Dermis blood vessel endothelial cell (primary cell): ENCODE data around the gene DENND4A. TPM values are rescaled to one million over a fixed set of nuclear protein-coding genes. Genes with fewer than 3 reads are reported as not detected.
"Not testable (repeated sequence)": the region's sequence is repeated elsewhere in the genome, so short reads cannot be mapped to it uniquely, and the experiment has no call there.

ENCODE experiments used
- DNase-seq: peaks from one replicate; pipeline ENCODE4 v3.0.0; 2010
- total RNA-seq: library from RNA; depleted of rRNA; stranded (reverse); fragments of >200 nt; gene quantifications from 2 replicates; pipeline ENCODE4 v1.2.3, GENCODE V29; 2014

The DENND4A gene
- total RNA-seq, 1 donor from 2014 or later, result 27.6 TPM

DNA sequence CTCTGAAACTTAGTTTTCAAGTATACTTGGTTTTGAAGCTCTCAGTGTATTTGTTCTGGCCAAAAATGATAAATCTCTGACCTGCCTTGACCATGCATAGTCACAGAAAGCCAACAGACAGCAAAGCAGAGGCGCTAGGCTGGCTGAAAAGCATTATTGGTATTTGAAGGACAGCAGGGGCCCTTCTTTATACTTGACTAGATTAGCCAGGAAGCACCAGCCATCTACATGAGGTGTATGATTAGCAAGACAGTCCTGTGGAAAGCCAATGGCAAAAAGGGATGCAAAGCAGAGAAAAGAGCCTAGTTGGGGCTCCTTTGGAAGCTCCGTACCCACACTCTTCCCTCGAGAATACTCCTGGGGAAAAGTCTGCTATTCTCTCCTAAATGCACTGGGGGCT is 162.5 kb downstream of the DENND4A start:
- DNase-seq, result no peak

DNA sequence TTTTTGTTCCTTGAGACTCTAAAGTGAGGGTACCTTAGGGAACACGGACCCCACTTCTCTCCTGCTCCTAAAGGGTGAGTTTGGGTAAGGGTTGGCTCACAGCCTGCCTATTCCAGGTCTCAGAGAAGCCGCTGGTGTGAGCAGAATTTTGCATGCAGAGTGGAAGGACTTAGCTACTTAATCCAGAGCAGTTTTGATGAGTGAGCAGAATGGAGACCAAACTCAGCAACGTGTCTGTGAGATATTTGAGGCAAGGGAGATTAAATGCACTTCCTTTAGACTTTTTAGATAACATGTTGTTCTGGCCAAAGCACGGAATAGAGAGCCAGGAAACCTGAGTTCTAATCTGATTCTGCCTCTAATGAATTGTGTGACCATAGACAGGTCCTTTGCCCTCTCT is 165.2 kb downstream of the DENND4A start:
- no peak for DNase-seq

DNA sequence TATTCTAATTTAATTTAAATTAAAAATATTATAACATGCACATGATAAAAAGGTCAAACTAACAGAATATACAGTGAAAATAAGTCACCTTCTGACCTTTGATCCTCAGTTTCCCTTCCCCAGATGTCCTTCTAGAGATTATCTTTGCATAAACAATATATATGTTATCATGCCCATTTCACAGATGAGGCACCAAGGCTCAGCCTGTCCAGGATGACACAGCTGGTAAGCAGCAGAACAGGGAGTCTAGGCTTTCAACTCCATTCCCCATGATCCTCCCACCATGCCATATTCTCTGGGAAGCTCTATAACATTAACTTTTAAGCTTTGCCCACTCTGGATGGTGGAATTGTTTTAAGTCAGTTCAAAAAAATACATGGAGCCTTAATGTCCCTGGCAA is 169.0 kb downstream of the DENND4A start:
- DNase-seq, result no peak

DNA sequence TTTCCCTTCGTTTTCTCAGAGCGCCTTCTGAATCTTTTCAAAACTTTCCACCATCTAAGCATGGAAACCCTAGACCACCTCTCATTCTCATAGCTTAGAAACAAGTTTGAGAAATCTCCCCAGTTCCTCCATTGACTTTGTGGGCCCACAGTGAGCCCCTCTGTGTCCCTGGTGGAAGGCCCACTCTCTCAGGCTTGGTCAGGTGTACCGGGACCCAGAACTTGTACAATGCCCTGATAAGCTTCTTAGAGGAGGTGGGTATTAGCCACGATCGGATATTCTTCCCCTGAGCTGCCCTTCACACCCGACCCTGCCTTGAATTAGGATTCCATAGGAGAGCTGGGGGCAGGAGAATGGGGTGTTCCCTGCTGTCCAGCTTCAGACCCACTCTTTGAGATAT is 170.5 kb downstream of the DENND4A start, which contains the start of gene SLC24A1:
SLC24A1 (plus strand) TSS at position 301 of the 400 bp plus-strand sequence. CDS start 2,143 bp downstream, outside the sequence.
- no peak for DNase-seq

DNA sequence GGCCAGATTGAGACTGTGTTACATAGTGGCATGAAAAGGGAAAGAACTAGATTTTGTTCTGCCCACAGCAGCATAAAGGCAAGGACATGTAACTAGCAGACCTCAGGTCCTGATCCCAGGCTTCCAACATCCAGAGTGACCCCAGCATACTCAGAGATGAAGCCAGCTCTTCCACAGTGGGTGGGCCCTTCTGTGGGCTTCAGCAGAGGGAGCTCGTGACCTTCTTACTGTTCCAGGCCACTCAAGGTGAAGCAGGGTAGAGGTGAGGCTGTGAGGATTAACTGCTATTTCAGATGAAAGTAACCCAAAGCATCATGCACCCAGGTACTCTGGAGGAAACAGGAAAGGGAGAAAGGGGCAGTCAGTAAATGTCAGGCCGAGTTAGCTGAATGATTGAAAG is 171.3 kb downstream of the DENND4A start:
- DNase-seq, result no peak

DNA sequence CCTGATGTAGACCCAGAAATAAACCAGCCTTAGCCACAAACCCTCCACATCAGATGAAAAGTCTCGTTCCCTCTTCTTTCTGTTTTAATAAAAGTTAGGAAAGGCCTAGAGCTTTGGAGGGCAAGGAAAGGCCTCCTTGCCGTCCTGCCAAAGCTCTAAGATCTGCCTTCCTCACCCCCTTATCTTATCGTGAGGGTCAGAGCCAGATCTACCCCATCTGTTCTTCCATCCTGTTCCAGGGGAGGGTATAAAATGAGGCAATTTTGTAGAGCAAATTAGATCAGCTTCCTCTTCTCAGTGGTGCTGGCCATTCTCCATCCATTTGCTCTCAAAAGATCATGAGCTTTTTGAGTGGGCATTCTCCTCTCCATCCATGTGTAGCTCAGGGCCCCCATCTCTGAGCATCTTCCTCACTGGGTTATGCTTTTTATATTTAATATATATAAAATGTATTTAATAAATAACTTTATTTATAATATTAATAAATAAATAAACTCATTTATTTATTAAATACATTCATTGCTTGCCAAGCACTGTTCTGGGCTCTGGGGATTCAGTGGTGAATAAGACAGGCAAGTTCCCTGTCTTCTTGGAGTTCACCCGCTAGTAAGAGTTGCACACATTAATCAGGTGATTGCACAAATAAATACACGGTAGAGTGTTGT is 172.3 kb downstream of the DENND4A start:
- no peak for DNase-seq

DNA sequence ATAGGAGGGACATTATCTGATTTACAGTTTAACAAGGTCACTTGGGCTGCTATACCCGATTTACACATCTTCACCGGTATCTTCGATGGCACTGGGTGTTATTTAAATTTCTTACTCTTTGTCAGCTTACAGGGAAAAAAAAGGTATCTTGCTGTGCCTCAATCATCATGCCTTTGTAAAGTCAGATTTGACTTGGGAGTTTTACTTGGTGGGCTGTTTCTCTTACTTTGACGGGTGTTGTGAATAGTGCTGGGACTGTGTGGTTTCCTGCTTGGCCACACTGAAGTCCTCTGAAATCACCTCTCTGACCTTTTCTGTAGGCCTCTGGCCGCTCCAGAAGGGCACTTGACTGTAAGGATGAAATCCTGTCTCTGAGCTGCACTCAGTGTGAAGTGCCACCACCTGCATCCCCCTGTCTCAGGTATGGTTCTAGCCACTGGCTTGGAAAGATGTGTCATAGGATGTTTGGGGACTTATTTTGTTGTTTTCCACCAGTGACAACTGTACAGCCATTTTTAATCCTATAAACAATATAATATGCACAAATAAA is 173.5 kb downstream of the DENND4A start:
- DNase-seq, result no peak

DNA sequence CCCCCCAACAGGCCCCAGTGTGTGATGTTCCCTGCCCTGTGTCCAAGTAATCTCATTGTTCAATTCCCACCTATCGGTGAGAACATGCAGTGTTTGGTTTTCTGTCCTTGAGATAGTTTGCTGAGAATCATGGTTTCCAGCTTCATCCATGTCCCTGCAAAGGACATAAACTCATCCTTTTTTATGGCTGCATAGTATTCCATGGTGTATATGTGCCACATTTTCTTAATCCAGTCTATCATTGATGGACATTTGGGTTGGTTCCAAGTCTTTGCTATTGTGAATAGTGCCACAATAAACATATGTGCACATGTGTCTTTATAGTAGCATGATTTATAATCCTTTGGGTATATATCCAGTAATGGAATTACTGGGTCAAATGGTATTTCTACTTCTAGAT is 176.2 kb downstream of the DENND4A start:
- DNase-seq, result not testable (repeated sequence)

DNA sequence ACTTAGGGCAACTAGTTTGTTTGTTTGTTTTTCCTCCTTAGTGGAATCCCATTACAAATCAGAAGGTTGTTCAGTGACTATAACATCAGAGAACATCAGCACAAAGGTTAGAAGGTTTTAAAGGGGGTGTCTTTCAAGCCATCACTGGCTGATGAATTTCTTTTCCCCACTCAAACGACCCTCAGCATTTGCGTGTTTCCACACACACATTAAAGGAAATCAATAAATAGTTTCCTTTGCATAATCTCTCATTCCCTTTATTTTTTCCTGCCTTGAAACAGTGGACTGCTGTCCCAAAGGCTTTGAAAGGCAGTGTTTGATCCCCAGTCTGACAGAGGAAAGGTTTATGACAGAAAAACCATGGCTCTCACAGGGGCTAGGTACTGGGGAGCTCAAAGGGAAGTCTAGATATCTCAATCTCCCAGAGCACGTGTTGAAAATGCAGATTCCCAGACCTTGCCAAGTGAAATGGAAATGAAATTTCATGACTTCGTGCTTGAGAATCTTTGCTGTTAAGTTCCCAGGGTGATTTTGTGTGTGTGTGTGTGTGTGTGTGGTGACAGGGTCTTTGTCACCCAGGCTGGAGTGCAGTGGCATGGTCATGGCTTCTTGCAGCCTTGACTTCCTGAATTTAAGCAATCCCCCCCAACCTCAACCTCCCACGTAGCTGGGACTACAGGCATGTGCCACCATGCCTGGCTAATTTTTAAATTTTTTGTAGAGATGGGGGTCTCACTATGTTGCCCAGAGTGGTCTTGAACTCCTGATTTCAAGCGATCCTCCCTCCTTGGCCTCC is 178.9 kb downstream of the DENND4A start:
- no peak for DNase-seq

DNA sequence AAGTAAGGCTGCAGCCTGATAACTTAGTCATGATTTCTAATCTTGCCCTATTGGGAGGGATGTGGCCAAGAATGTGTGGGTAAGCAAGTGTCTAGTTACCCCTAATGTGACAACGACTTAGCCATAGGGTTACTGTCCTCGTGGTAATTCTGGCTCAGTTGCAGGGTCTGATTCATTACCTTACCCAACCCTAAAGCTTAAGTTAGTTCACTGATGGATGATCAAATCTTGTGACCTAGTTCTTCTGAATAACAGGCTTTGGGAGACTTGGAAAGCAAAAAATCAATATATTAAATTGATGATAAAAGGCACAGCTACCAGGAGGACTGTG is 179.5 kb downstream of the DENND4A start:
- no peak for DNase-seq

DNA sequence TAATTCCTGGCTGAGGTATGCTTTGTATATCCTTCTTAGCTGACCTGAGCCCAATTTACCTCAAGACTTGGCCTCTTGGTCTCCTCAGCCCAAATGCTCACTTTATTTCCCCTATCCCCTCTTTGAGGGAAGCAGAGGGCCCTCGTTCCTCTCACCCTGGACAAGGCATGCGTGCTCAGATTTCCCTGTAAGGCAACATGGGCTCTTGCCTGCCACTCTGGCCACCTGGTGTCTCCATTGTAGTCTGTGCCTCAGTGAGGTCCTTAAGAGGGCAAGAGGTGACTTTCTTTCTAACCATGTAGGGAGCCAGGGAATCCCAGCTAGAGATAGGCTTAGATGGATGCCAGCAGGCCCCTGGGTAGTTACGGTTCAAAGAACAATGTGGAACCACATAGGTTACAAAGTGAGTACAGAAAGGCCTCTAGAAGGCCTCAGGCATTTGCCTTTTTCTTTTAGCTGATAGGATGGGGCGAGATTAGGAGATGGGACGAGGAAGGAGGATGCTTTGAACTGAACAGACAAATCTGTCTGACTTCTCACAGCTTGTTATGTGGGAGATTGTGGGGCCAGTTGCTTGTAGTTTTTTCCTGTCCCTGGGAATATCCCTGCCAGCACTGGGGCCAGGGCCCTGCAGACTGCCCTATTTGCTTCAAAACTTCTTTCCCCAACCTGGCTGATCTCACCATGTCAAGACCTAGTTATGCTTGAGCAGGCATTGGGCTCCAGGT is 180.0 kb downstream of the DENND4A start:
- DNase-seq, result peak; percentile 25

DNA sequence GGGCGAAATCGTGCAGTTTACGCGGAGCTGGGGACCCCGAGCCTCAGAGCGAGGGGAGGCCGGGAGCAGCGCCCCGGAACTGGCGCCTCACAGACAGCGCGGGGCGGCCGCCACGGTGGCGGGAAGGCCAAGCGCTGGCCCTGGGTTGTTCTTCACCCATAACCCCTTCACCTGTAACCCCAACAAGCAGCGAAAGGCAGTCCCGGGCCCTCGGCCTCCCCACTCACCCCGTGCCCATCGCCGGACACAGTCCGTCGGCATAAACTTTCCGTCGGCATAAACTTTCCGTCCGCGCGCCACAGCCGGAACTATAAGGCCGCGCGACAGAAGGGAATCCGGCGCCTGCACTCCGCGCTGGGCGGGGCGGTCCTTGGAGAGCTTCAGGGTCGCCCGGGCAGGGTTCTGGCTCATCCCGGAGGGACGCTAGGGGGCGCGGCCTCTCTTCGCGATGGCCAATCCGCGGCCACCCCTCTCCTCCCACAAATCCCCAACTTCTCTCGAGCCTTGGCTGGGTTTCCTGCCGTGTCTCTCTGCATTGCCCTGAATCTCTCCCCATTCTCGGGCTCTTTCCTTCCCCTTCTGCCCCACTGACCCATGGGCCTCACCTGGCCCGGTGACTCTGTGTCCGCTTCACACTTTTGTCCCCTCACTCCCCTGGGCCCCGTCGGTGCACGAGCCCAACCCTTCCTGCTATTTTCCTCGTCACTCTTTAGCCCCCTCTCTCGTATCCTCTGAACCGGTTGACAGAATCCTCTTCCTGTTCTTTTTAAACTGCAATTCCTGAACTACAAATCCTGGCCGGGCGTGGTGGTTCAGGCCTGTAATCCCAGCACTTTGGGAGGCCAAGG is 181.0 kb downstream of the DENND4A start, which contains the start of gene INTS14:
INTS14 (minus strand) TSS at position 261 of the 848 bp plus-strand sequence. CDS start 3,751 bp downstream, outside the sequence.
- peak; percentile 98 for DNase-seq

Other genes with a start within 250 kb of the DENND4A start
- 42.9 and 48.4 TPM in 2 replicates for gene INTS14, start 181.2 kb downstream of the DENND4A start, total RNA-seq
- 5.3 and 20.5 TPM in 2 replicates for gene SLC24A1, start 170.4 kb downstream of the DENND4A start, total RNA-seq
- gene RAB11A, start 77.2 kb upstream of the DENND4A start, total RNA-seq, result 485 and 795 TPM in 2 replicates